ENCODE data around the gene LRP4. TPM values are rescaled to one million over a fixed set of nuclear protein-coding genes. Genes with fewer than 3 reads are reported as not detected.

LRP4 gene
- polyA plus RNA-seq, 5 donors = 20.1 to 36.0 (median 24.2) TPM

- no peak for DNase-seq
These were observed 63.2 kb downstream of the LRP4 start for GRCh38 chr11:46855167-46855566.

- no peak for DNase-seq
These were observed 67.4 kb downstream of the LRP4 start for GRCh38 chr11:46850829-46851380.

- no peak for DNase-seq
These were observed 68.7 kb downstream of the LRP4 start for GRCh38 chr11:46849631-46850030.

GRCh38 chr11:46846510-46846830 is 71.9 kb downstream of the LRP4 start:
- DNase-seq = no peak

- peak; percentile 87 to 89 for DNase-seq
These were observed 72.4 kb downstream of the LRP4 start, which contains the start of gene CKAP5 for GRCh38 chr11:46845740-46846509. Gene CKAP5, minus strand, starts transcription at chr11:46846280. Its CDS starts 25,049 bp downstream, at chr11:46821231.

GRCh38 chr11:46845440-46845739 is 73.0 kb downstream of the LRP4 start:
- no peak for DNase-seq

GRCh38 chr11:46840116-46840515 is 78.2 kb downstream of the LRP4 start:
- no peak for DNase-seq

- DNase-seq = no peak
These were observed 79.8 kb downstream of the LRP4 start for GRCh38 chr11:46838501-46838900.

GRCh38 chr11:46837860-46838259 is 80.5 kb downstream of the LRP4 start:
- no peak for DNase-seq

GRCh38 chr11:46836870-46837269 is 81.5 kb downstream of the LRP4 start:
- no peak for DNase-seq

- no peak for DNase-seq
These were observed 81.9 kb downstream of the LRP4 start for GRCh38 chr11:46836431-46836830.

- no peak for DNase-seq
These were observed 82.5 kb downstream of the LRP4 start for GRCh38 chr11:46835897-46836296.

- DNase-seq = no peak
These were observed 83.5 kb downstream of the LRP4 start for GRCh38 chr11:46834821-46835220.

- DNase-seq = no peak
These were observed 85.7 kb downstream of the LRP4 start for GRCh38 chr11:46832511-46833214.

- no peak for DNase-seq
These were observed 90.4 kb downstream of the LRP4 start for GRCh38 chr11:46827995-46828394.

GRCh38 chr11:46826310-46827044 is 91.9 kb downstream of the LRP4 start:
- peak; percentile 57 to 66 for DNase-seq

GRCh38 chr11:46808799-46809431 is 109.4 kb downstream of the LRP4 start:
- DNase-seq = no peak

Other genes starting within 250 kb of the LRP4 start
- gene ARHGAP1, start 217.9 kb downstream of the LRP4 start, polyA plus RNA-seq (ENCODE audit: insufficient read depth in 1 of 5, insufficient read length in 5 of 5, low replicate concordance in 1 of 5) = 10 to 100 TPM; 52.2 to 74.0 (median 60.2) TPM
- 10 to 100 TPM in 3 of 5 donors, 1 to 10 TPM in 2; 8.7 to 12.5 (median 10.9) TPM for gene ZNF408, start 217.5 kb downstream of the LRP4 start, polyA plus RNA-seq (ENCODE audit: insufficient read depth in 1 of 5, insufficient read length in 5 of 5, low replicate concordance in 1 of 5)
- gene F2, start 199.3 kb downstream of the LRP4 start, polyA plus RNA-seq (ENCODE audit: insufficient read depth in 1 of 5, insufficient read length in 5 of 5, low replicate concordance in 1 of 5) = 1 to 10 TPM in 1 of 5 donors, under 1 TPM in 1, not detected in 3; 0.09 to 2.1 TPM
- gene CKAP5, start 72.3 kb downstream of the LRP4 start, polyA plus RNA-seq (ENCODE audit: insufficient read depth in 1 of 5, insufficient read length in 5 of 5, low replicate concordance in 1 of 5) = 100 to 1,000 TPM in 2 of 5 donors, 10 to 100 TPM in 3; 62.4 to 138 (median 99.3) TPM
- gene CSTPP1, start 18.2 kb upstream of the LRP4 start, polyA plus RNA-seq (ENCODE audit: insufficient read depth in 1 of 5, insufficient read length in 5 of 5, low replicate concordance in 1 of 5) = 10 to 100 TPM; 43.7 to 52.7 (median 50.9) TPM

All from right lung (tissue), 5 donors.